Suprapubic skin (tissue), 4 donors: ENCODE data around the gene HDDC3. TPM values are rescaled to one million over a fixed set of nuclear protein-coding genes. Genes with fewer than 3 reads are reported as not detected.

Experiments
- DNase-seq, 2 donors: peaks; one replicate each; pipeline ENCODE4 v3.0.0-alpha.2; 2019; ENCODE audit warnings: low spot score in 2 of 2
- H3K27ac ChIP-seq: fragments of 200-600 bp; sonication (generic); one replicate; pipeline ENCODE4 v1.5.1; 2019
- H3K27me3 ChIP-seq: fragments of 200-600 bp; sonication (generic); one replicate; pipeline ENCODE4 v1.5.1; 2019
- H3K36me3 ChIP-seq: fragments of 200-600 bp; sonication (generic); one replicate; pipeline ENCODE4 v1.5.1; 2019
- H3K4me1 ChIP-seq: fragments of 200-600 bp; sonication (generic); one replicate; pipeline ENCODE4 v1.5.1; 2019
- H3K4me3 ChIP-seq: fragments of 200-600 bp; sonication (generic); one replicate; pipeline ENCODE4 v1.5.1; 2019; ENCODE audit warnings: mild to moderate bottlenecking
- H3K9me3 ChIP-seq: fragments of 200-600 bp; sonication (generic); one replicate; pipeline ENCODE4 v1.5.1; 2019
- CTCF ChIP-seq, 2 donors: fragments of 200-600 bp in 1 of 2; fragments of 450-650 bp in 1 of 2; sonication (generic) in 1 of 2; IDR thresholded peaks; one replicate each; pipeline ENCODE4 v1.5.1; 2016 to 2019; ENCODE audit warnings: antibody characterized with exemption in 2 of 2, mild to moderate bottlenecking in 1 of 2, moderate library complexity in 1 of 2
- EP300 ChIP-seq: sonication (generic); formaldehyde crosslinking; IDR thresholded peaks from one replicate; pipeline ENCODE4 v1.6.1; 2017; ENCODE audit warnings: antibody characterized with exemption
- POLR2A ChIP-seq, 2 donors: fragments of 450-650 bp; IDR thresholded peaks; one replicate each; pipeline ENCODE4 v1.6.1; 2017; ENCODE audit warnings: antibody characterized with exemption in 2 of 2, mild to moderate bottlenecking in 2 of 2, moderate library complexity in 2 of 2
- POLR2AphosphoS5 ChIP-seq, 3 donors: sonication (generic); formaldehyde crosslinking; IDR thresholded peaks; one replicate each; pipeline ENCODE4 v1.6.1; 2017; ENCODE audit warnings: antibody characterized with exemption in 3 of 3
- WGBS: methylation state at CpG from one replicate; pipeline ENCODE4 v1.1.5; 2018; 5-methylcytosine and 5-hydroxymethylcytosine counted together
- total RNA-seq, 4 donors: library from RNA; depleted of rRNA; stranded (reverse); fragments of >200 nt; gene quantifications; one replicate each; pipeline ENCODE4 v1.1.0, GENCODE V29; 2016

Gene HDDC3
- total RNA-seq, 4 donors from 2014 or later, result 13.5 to 119 (median 17.0) TPM

GRCh38 chr15:90953947-90954711 lies 21.8 kb upstream of the HDDC3 start:
- Histone ChIP-seq H3K36me3 (peaks cover 45% of the 10 kb centered on the region), H3K4me1 (peaks cover 32% of the 10 kb centered on the region), H3K27me3 (no peaks in the 10 kb centered on the region), H3K4me3 (peak overlapping the region; percentile 72), H3K9me3 (no peaks in the 10 kb centered on the region), H3K27ac (peak overlapping the region; percentile 93)
- DNase-seq, result no peak
- TF ChIP-seq EP300 (no peak), POLR2AphosphoS5 (IDR thresholded peaks at IDR 0.05) (no peak), CTCF (IDR thresholded peaks at IDR 0.05) (no peak), POLR2A (IDR thresholded peaks at IDR 0.05) (no peak)
- 66% methylated on average over 15 of the region's 16 CpGs for WGBS

GRCh38 chr15:90952901-90953677 lies 20.7 kb upstream of the HDDC3 start:
- Histone ChIP-seq H3K9me3 (no peaks in the 10 kb centered on the region), H3K4me3 (no peak overlapping the region), H3K4me1 (peaks cover 32% of the 10 kb centered on the region), H3K27ac (no peak overlapping the region), H3K36me3 (peaks cover 54% of the 10 kb centered on the region), H3K27me3 (no peaks in the 10 kb centered on the region)
- DNase-seq, result no peak
- WGBS, result 94% methylated on average over 10 of the region's 14 CpGs
- TF ChIP-seq CTCF (IDR thresholded peaks at IDR 0.05) (no peak), POLR2AphosphoS5 (IDR thresholded peaks at IDR 0.05) (no peak), POLR2A (IDR thresholded peaks at IDR 0.05) (no peak), EP300 (no peak)

- no peaks in the 10 kb centered on the region for H3K27me3 ChIP-seq
- DNase-seq, result no peak
- H3K36me3 ChIP-seq, result peaks cover 78% of the 10 kb centered on the region
- 98% methylated on average over 6 of the region's 6 CpGs for WGBS
- no peak overlapping the region for H3K27ac ChIP-seq
- H3K4me1 ChIP-seq, result peaks cover 10% of the 10 kb centered on the region
- no peak for TF ChIP-seq EP300
- TF ChIP-seq CTCF (IDR thresholded peaks at IDR 0.05), result no peak
- TF ChIP-seq POLR2A (IDR thresholded peaks at IDR 0.05), result no peak
- TF ChIP-seq POLR2AphosphoS5 (IDR thresholded peaks at IDR 0.05), result no peak
- no peaks in the 10 kb centered on the region for H3K9me3 ChIP-seq
- no peak overlapping the region for H3K4me3 ChIP-seq
Measured at GRCh38 chr15:90950676-90951075, 18.3 kb upstream of the HDDC3 start.

GRCh38 chr15:90949979-90950675 lies 17.8 kb upstream of the HDDC3 start:
- Histone ChIP-seq H3K4me1 (peaks cover 5% of the 10 kb centered on the region), H3K27ac (no peak overlapping the region), H3K27me3 (no peaks in the 10 kb centered on the region), H3K4me3 (no peak overlapping the region), H3K36me3 (peaks cover 84% of the 10 kb centered on the region), H3K9me3 (no peaks in the 10 kb centered on the region)
- no peak for TF ChIP-seq CTCF (IDR thresholded peaks at IDR 0.05)
- TF ChIP-seq POLR2A (IDR thresholded peaks at IDR 0.05), result no peak
- no peak for TF ChIP-seq POLR2AphosphoS5 (IDR thresholded peaks at IDR 0.05)
- TF ChIP-seq EP300, result no peak
- no peak for DNase-seq
- WGBS, result 91% methylated on average over 12 of the region's 23 CpGs

- Histone ChIP-seq H3K9me3 (no peaks in the 10 kb centered on the region), H3K4me1 (no peaks in the 10 kb centered on the region), H3K4me3 (no peak overlapping the region), H3K27me3 (no peaks in the 10 kb centered on the region), H3K36me3 (peaks cover 98% of the 10 kb centered on the region), H3K27ac (no peak overlapping the region)
- TF ChIP-seq POLR2AphosphoS5 (IDR thresholded peaks at IDR 0.05) (no peak), CTCF (IDR thresholded peaks at IDR 0.05) (no peak), EP300 (no peak), POLR2A (IDR thresholded peaks at IDR 0.05) (no peak)
- WGBS, result 97% methylated on average over 7 of the region's 8 CpGs
- no peak for DNase-seq
Measured at GRCh38 chr15:90948506-90948905, 16.2 kb upstream of the HDDC3 start.
